ENCODE measurements around the gene MOV10. TPM values are rescaled to one million over a fixed set of nuclear protein-coding genes. Genes with fewer than 3 reads are reported as not detected.
A peak's percentile ranks its signal among the peaks of the same experiment; 100 is the strongest.

MOV10 gene
- total RNA-seq, 4 donors from 2014 or later: 12.3 to 24.1 (median 18.7) TPM

- TF ChIP-seq, protein P1, sequence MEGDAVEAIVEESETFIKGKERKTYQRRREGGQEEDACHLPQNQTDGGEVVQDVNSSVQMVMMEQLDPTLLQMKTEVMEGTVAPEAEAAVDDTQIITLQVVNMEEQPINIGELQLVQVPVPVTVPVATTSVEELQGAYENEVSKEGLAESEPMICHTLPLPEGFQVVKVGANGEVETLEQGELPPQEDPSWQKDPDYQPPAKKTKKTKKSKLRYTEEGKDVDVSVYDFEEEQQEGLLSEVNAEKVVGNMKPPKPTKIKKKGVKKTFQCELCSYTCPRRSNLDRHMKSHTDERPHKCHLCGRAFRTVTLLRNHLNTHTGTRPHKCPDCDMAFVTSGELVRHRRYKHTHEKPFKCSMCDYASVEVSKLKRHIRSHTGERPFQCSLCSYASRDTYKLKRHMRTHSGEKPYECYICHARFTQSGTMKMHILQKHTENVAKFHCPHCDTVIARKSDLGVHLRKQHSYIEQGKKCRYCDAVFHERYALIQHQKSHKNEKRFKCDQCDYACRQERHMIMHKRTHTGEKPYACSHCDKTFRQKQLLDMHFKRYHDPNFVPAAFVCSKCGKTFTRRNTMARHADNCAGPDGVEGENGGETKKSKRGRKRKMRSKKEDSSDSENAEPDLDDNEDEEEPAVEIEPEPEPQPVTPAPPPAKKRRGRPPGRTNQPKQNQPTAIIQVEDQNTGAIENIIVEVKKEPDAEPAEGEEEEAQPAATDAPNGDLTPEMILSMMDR (IDR thresholded peaks at IDR 0.05): no peak
- TF ChIP-seq EP300 (IDR thresholded peaks at IDR 0.05): no peak
- no peak for TF ChIP-seq POLR2AphosphoS5 (IDR thresholded peaks at IDR 0.05)
- TF ChIP-seq POLR2A (IDR thresholded peaks at IDR 0.05; ENCODE audit: low read depth): no peak
- WGBS: 31% methylated on average over 3 of the region's 3 CpGs
- H3K36me3 ChIP-seq: peaks cover 0 to 60% (median 43%) of the 10 kb centered on the region in 4 donors
- no peaks in the 10 kb centered on the region for H3K9me3 ChIP-seq
- no peak overlapping the region for H3K4me3 ChIP-seq
- no peaks in the 10 kb centered on the region for H3K27me3 ChIP-seq
- intact Hi-C loops (cut with DNase I): loop anchor here (10.0 kb wide), 1 partner anchor 237 kb away; no protein-coding TSS in a partner anchor
- peaks cover 81 to 86% (median 83%) of the 10 kb centered on the region in 4 donors for H3K4me1 ChIP-seq
- DNase-seq (ENCODE audit: extremely low spot score): no peak
- H3K27ac ChIP-seq (replicated peaks in 1 of 4): peak overlapping the region; percentile 97 to 100 (median 98)
Measured at GRCh38 chr1:112702067-112702395, 27.6 kb downstream of the MOV10 start.

DNA sequence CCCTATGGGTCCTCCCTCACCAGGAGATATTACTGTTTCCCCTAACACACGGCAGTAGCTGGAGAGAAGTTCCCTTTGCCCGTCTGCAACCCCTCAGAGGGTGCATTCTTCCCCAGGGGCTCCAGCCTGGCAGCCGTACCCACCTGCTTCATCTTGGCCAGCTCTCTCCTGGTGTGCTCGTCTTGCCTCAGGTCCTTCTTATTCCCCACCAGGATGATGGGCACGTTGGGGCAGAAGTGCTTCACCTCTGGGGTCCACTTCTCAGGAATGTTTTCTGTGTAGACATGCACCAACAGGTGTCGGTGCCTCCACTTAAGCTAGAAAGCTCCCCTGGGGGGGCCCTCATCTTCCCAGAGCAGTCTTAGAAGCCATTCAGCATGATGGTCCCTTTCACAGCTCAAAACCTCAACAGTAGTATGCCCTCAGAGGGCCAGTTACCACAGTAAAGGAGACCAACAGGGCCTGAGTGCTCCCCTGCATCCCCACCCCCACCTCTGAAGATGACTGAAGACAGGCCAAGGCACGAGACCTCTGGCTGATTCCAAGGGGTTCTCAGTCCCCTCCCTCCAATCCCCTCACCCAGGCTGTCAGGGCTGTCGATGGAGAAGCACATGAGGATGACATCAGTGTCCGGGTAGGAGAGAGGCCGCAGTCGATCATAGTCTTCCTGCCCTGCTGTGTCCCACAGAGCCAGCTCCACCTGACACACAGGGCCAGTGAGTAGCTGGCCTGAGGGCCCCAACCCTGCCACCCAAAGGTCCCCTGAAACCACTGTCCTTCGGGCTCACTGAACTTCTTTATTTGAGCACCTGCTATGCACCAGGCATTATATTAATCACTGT is 28.2 kb downstream of the MOV10 start:
- DNase-seq (ENCODE audit: extremely low spot score): no peak
- intact Hi-C loops (cut with DNase I): loop anchor here (10.0 kb wide), 1 partner anchor 238 kb away; no protein-coding TSS in a partner anchor
- Histone ChIP-seq H3K4me3 (no peak overlapping the region), H3K27ac (replicated peaks in 1 of 4) (peak overlapping the region; percentile 97 to 100 (median 98)), H3K36me3 (peaks cover 0 to 55% (median 38%) of the 10 kb centered on the region in 4 donors), H3K27me3 (no peaks in the 10 kb centered on the region), H3K9me3 (no peaks in the 10 kb centered on the region), H3K4me1 (peaks cover 83 to 89% (median 87%) of the 10 kb centered on the region in 4 donors)
- 61% methylated on average over 9 of the region's 12 CpGs for WGBS
- TF ChIP-seq, protein P1 (IDR thresholded peaks at IDR 0.05): no peak

GRCh38 chr1:112703706-112704105 is 29.2 kb downstream of the MOV10 start:
- no peaks in the 10 kb centered on the region for H3K9me3 ChIP-seq
- DNase-seq (ENCODE audit: extremely low spot score): no peak
- no peaks in the 10 kb centered on the region for H3K27me3 ChIP-seq
- H3K27ac ChIP-seq (replicated peaks in 1 of 4): peak overlapping the region; percentile 97 to 100 (median 98)
- TF ChIP-seq EP300 (IDR thresholded peaks at IDR 0.05): no peak
- TF ChIP-seq, protein P1 (IDR thresholded peaks at IDR 0.05): no peak
- no peak for TF ChIP-seq POLR2A (IDR thresholded peaks at IDR 0.05; ENCODE audit: low read depth)
- TF ChIP-seq POLR2AphosphoS5 (IDR thresholded peaks at IDR 0.05): no peak
- H3K4me1 ChIP-seq: peaks cover 76 to 83% (median 80%) of the 10 kb centered on the region in 4 donors
- 79% methylated on average over 4 of the region's 8 CpGs for WGBS
- H3K36me3 ChIP-seq: peaks cover 0 to 47% (median 27%) of the 10 kb centered on the region in 4 donors
- no peak overlapping the region for H3K4me3 ChIP-seq
- intact Hi-C loops (cut with DNase I): loop anchor here (10.0 kb wide), 1 partner anchor 239 kb away; no protein-coding TSS in a partner anchor

DNA sequence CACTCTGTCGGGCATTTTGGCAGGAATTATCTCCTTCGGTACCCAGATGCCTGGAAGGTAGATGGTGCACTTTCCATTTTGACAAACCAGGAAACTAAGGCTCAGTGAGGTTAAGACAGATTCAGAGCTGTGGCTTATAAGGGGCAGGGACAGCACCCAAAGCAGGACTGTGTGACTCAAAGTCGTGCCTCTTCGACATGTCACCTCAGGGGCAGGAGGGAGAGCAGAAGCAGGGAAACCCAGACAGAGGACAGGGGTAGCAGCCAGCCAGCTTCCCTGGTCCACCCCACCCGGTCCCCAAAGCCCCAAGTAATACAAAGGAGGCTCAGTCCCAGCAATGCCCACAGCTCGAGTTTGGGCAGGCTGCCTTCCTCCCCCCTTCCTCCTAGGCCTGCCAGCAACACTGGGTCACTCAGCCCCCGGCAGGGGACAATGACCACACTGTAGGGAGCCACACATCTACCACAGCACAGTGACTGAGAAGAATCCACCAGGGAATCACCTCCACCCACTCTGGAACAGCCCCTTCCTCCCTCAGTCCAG is 30.0 kb downstream of the MOV10 start:
- H3K4me1 ChIP-seq: peaks cover 69 to 76% (median 73%) of the 10 kb centered on the region in 4 donors
- H3K36me3 ChIP-seq: peaks cover 0 to 41% (median 25%) of the 10 kb centered on the region in 4 donors
- H3K27me3 ChIP-seq: no peaks in the 10 kb centered on the region
- no peaks in the 10 kb centered on the region for H3K9me3 ChIP-seq
- DNase-seq (ENCODE audit: extremely low spot score): no peak
- peak overlapping the region; percentile 97 to 100 (median 98) for H3K27ac ChIP-seq (replicated peaks in 1 of 4)
- 44% methylated on average over 5 of the region's 7 CpGs for WGBS
- intact Hi-C loops (cut with DNase I): loop anchor here (10.0 kb wide), 1 partner anchor 240 kb away; no protein-coding TSS in a partner anchor
- TF ChIP-seq, protein P1 (IDR thresholded peaks at IDR 0.05): no peak
- TF ChIP-seq EP300 (IDR thresholded peaks at IDR 0.05): no peak
- TF ChIP-seq POLR2A (IDR thresholded peaks at IDR 0.05; ENCODE audit: low read depth): no peak
- H3K4me3 ChIP-seq: peak overlapping the region; percentile 86 to 100 (median 94)
